GM12878 (cell line): ENCODE data around the gene CFAP107. TPM values are rescaled to one million over a fixed set of nuclear protein-coding genes. Genes with fewer than 3 reads are reported as not detected.

ENCODE experiments used
- ATAC-seq: fragments of 200-7000 bp; cut with Tn5 transposase; 3 replicates; pipeline ENCODE4 v1.9.1; 2020; ENCODE audit warnings: mild to moderate bottlenecking, moderate library complexity
- BruUV-seq: library from RNA; stranded (reverse); fragments of 400-500 nt; replicated peaks from 2 replicates; lab custom pipeline; 2021; lab: Mats Ljungman, UMichigan
- CTCF ChIA-PET: fragments of 300-600 bp; sonication (Branson Sonifier 250); formaldehyde crosslinking; extraction: SDS; loops from one replicate; lab custom pipeline; 2021; ENCODE audit warnings: inconsistent platforms; lab: Yijun Ruan, JAX
- POLR2A ChIA-PET: fragments of 350-600 bp; formaldehyde crosslinking; extraction: SDS; loops from one replicate; lab custom pipeline; 2021; ENCODE audit warnings: inconsistent platforms; lab: Charles Lee
- RAD21 ChIA-PET: fragments of 300-600 bp; sonication (Branson Sonifier 250); formaldehyde crosslinking; loops from one replicate; lab custom pipeline; 2023; ENCODE audit warnings: antibody characterized with exemption; ENCODE audit not compliant: unreplicated experiment; lab: Charles Lee
- SMC1A ChIA-PET: fragments of 300-600 bp; sonication (Branson Sonifier 250); formaldehyde crosslinking; loops from one replicate; lab custom pipeline; 2023; ENCODE audit not compliant: unreplicated experiment, uncharacterized antibody; lab: Charles Lee
- DNase-seq: peaks from one replicate; pipeline ENCODE4 v3.0.0-alpha.2; 2011; ENCODE audit warnings: low read depth, low spot score
- FAIRE-seq: peaks from 3 replicates; lab custom pipeline; 2011; peaks lifted over from hg19 to GRCh38; lab: Jason Lieb, UNC
- H2AFZ ChIP-seq: 2 replicates; pipeline ENCODE4 v1.6.0; 2011; ENCODE audit warnings: low read depth, low read length, control low read depth; ENCODE audit not compliant: control insufficient read depth
- H3K27ac ChIP-seq: 2 replicates; pipeline ENCODE4 v1.5.1; 2011; ENCODE audit warnings: control low read depth; ENCODE audit not compliant: control insufficient read depth, insufficient read depth
- H3K27me3 ChIP-seq, 2 experiments: replicated peaks in 1 of 2; 2 replicates each; pipeline versions ENCODE4 v1.6.0 to v1.6.1; 2011; ENCODE audit warnings: low read length in 1 of 2; ENCODE audit not compliant: control insufficient read depth in 2 of 2, insufficient read depth in 2 of 2
- H3K36me3 ChIP-seq, 2 experiments: 2 replicates each; pipeline ENCODE4 v1.5.1; 2011; ENCODE audit warnings: low read length in 1 of 2; ENCODE audit not compliant: control insufficient read depth in 2 of 2, insufficient read depth in 2 of 2
- H3K4me1 ChIP-seq: 2 replicates; pipeline ENCODE4 v1.6.1; 2011; ENCODE audit warnings: mild to moderate bottlenecking, low read length, moderate library complexity, mixed read lengths; ENCODE audit not compliant: control insufficient read depth, insufficient read depth
- H3K4me2 ChIP-seq: 2 replicates; pipeline ENCODE4 v1.6.0; 2011; ENCODE audit warnings: control low read depth; ENCODE audit not compliant: control insufficient read depth, insufficient read depth
- H3K4me3 ChIP-seq: fragments of 200-600 bp; sonication (generic); 2 replicates; pipeline ENCODE4 v1.5.1; 2016
- H3K79me2 ChIP-seq: 2 replicates; pipeline ENCODE4 v1.6.0; 2011; ENCODE audit warnings: low read length; ENCODE audit not compliant: control insufficient read depth, insufficient read depth
- H3K9ac ChIP-seq: 2 replicates; pipeline ENCODE4 v1.8.0; 2011; ENCODE audit warnings: low read length, control low read depth, mixed read lengths; ENCODE audit not compliant: control insufficient read depth, insufficient read depth
- H3K9me3 ChIP-seq: replicated peaks from 3 replicates; pipeline ENCODE4 v1.5.1; 2011; ENCODE audit warnings: mild to moderate bottlenecking, low read length; ENCODE audit not compliant: control insufficient read depth, insufficient read depth
- H4K20me1 ChIP-seq: 2 replicates; pipeline ENCODE4 v1.6.0; 2011; ENCODE audit not compliant: control insufficient read depth, insufficient read depth
- EZH2 ChIP-seq: IDR thresholded peaks from 2 replicates; pipeline ENCODE4 v1.6.1; 2012; ENCODE audit warnings: low read depth, mild to moderate bottlenecking, control low read depth, inconsistent platforms, low read length, borderline replicate concordance; ENCODE audit not compliant: control insufficient read depth
- MYB ChIP-seq: fragments of 150-350 bp; IDR thresholded peaks from 2 replicates; pipeline ENCODE4 v1.6.1; 2014; ENCODE audit warnings: mild to moderate bottlenecking, low read depth, low read length, borderline replicate concordance
- RFX5 ChIP-seq: IDR thresholded peaks from 2 replicates; pipeline ENCODE4 v1.6.1; 2011; ENCODE audit warnings: low read depth, low read length, improper control_type of control experiment
- SREBF1 ChIP-seq: IDR thresholded peaks from 2 replicates; pipeline ENCODE4 v1.6.1; 2012; ENCODE audit warnings: mild to moderate bottlenecking, low read length
- STAT1 ChIP-seq: fragments of 450-650 bp; conservative IDR thresholded peaks from 2 replicates; pipeline ENCODE4 v1.6.1; 2014; ENCODE audit warnings: antibody characterized with exemption, mild to moderate bottlenecking
- WGBS: methylation state at CpG from one replicate; pipeline ENCODE4 v1.1.6; 2016; ENCODE audit warnings: low lambda C conversion rate; ENCODE audit not compliant: insufficient replicate concordance, insufficient coverage; ENCODE audit errors: missing lambda C conversion rate; 5-methylcytosine and 5-hydroxymethylcytosine counted together
- in situ Hi-C: fragments of 300-500 bp; cut with MboI; formaldehyde crosslinking; loops from 9 replicates; pipeline ENCODE4 v1.14.3; 2018; ENCODE audit warnings: mixed read lengths
- intact Hi-C: fragments of 100-400 bp; cut with micrococcal nuclease; formaldehyde crosslinking; loops from one replicate; pipeline ENCODE4 v1.14.2; 2022; ENCODE audit not compliant: unreplicated experiment
- polyA plus RNA-seq, 11 experiments: library from polyadenylated mRNA; depleted of rRNA in 4 of 11; unstranded in 6 of 11; stranded (reverse) in 5 of 11; fragments of >200 nt; fragmentation: Nextera tagmentation in 4 of 11; fragmentation: Illumina TruSeq in 1 of 11; extraction: Ambion mirVana in 4 of 11; extraction: Trizol in 1 of 11; gene quantifications; 1 replicate in 1 of 11; 2 replicates in 10 of 11; pipeline versions ENCODE4 v1.2.1 to v1.2.3, GENCODE V29; 2011 to 2016; ENCODE audit warnings: inconsistent platforms in 2 of 11, missing spikeins in 2 of 11, low read depth in 1 of 11
- total RNA-seq, 4 experiments: library from RNA; depleted of rRNA in 3 of 4; stranded (reverse); fragments of >200 nt in 3 of 4; fragmentation: Illumina TruSeq in 1 of 4; extraction: Trizol in 1 of 4; gene quantifications; 2 replicates each; pipeline versions ENCODE4 v1.2.1 to v1.2.3, GENCODE V29; 2013 to 2021

The CFAP107 gene
- total and polyA plus RNA-seq, 10 of the 15 experiments (the other 5 are each of a cell fraction or from before 2014, with no cell fraction given) = not detected

- no TSS peak for BruUV-seq
- Histone ChIP-seq H3K9me3 (no peaks in the 10 kb centered on the region; the same call in 2 of the 3 replicates), H4K20me1 (no peaks in the 10 kb centered on the region), H3K4me1 (no peaks in the 10 kb centered on the region), H3K27ac (no peak overlapping the region), H3K4me2 (no peak overlapping the region), H3K27me3 (no peaks in the 10 kb centered on the region; a peak in 1 of 4 replicates), H3K9ac (no peak overlapping the region), H2AFZ (no peak overlapping the region), H3K36me3 (no peaks in the 10 kb centered on the region), H3K4me3 (no peak overlapping the region), H3K79me2 (no peaks in the 10 kb centered on the region)
- TF ChIP-seq MYB (no peak), RFX5 (no peak)
- DNase-seq = no peak
- POLR2A ChIA-PET = no interaction called here
- intact Hi-C loops = no loop called here
- SMC1A ChIA-PET = no interaction called here
- CTCF ChIA-PET = interaction anchor here (0.6 kb wide), 1 partner anchor 361 kb away, joined by 4 read pairs; no protein-coding TSS in a partner anchor
- no peak for ATAC-seq
- in situ Hi-C loops = no loop called here
- RAD21 ChIA-PET = no interaction called here
- no peak for FAIRE-seq
- WGBS = 13% methylated on average over 3 of the region's 3 CpGs
Observed at GRCh38 chr1:12745126-12745991, 641 bp upstream of the CFAP107 start.

GRCh38 chr1:12748778-12749355 is 2.9 kb downstream of the CFAP107 start:
- no TSS peak for BruUV-seq
- H4K20me1 ChIP-seq = no peaks in the 10 kb centered on the region
- ChIA-PET CTCF (no interaction called here), SMC1A (no interaction called here), RAD21 (no interaction called here), POLR2A (no interaction called here)
- H3K4me2 ChIP-seq = no peak overlapping the region
- H3K27ac ChIP-seq = no peak overlapping the region
- H3K4me1 ChIP-seq = no peaks in the 10 kb centered on the region
- FAIRE-seq (no peak), ATAC-seq (no peak), DNase-seq (no peak)
- H3K9me3 ChIP-seq = no peaks in the 10 kb centered on the region; the same call in 2 of the 3 replicates
- intact Hi-C loops (no loop called here), in situ Hi-C loops (no loop called here)
- no peak overlapping the region for H2AFZ ChIP-seq
- no peaks in the 10 kb centered on the region for H3K36me3 ChIP-seq
- TF ChIP-seq SREBF1 (no peak), STAT1 (no peak), EZH2 (no peak)
- H3K27me3 ChIP-seq = no peaks in the 10 kb centered on the region; a peak in 1 of 4 replicates
- H3K79me2 ChIP-seq = no peaks in the 10 kb centered on the region
- H3K9ac ChIP-seq = no peak overlapping the region
- no peak overlapping the region for H3K4me3 ChIP-seq
